GM12878 (cell line): ENCODE measurements around the gene POLR1D. TPM values are rescaled to one million over a fixed set of nuclear protein-coding genes. Genes with fewer than 3 reads are reported as not detected.

ENCODE experiments used
- CHD2 ChIP-seq: IDR thresholded peaks from 2 replicates; pipeline ENCODE4 v1.6.1; 2011; ENCODE audit warnings: low read depth, low read length, improper control_type of control experiment, borderline replicate concordance
- CREB1 ChIP-seq: IDR thresholded peaks from 2 replicates; pipeline ENCODE4 v1.6.1; 2012; ENCODE audit warnings: low read depth, mild to moderate bottlenecking, inconsistent platforms
- CREM ChIP-seq: IDR thresholded peaks from 2 replicates; pipeline ENCODE4 v1.6.1; 2014; ENCODE audit warnings: antibody characterized with exemption, low read depth
- DPF2 ChIP-seq: fragments of 450-650 bp; IDR thresholded peaks from 2 replicates; pipeline ENCODE4 v1.6.1; 2017; ENCODE audit warnings: mild to moderate bottlenecking
- E2F8 ChIP-seq: fragments of 450-650 bp; IDR thresholded peaks from 2 replicates; pipeline ENCODE4 v1.6.1; 2018; ENCODE audit warnings: mild to moderate bottlenecking, low read depth, moderate library complexity; ENCODE audit not compliant: partially characterized antibody
- HDAC6 ChIP-seq: fragments of 200-600 bp; sonication (generic); IDR thresholded peaks from one replicate; pipeline ENCODE4 v1.8.0; 2017; ENCODE audit warnings: antibody characterized with exemption; ENCODE audit not compliant: unreplicated experiment
- IRF3 ChIP-seq: fragments of 450-650 bp; IDR thresholded peaks from 2 replicates; pipeline ENCODE4 v1.6.1; 2014; ENCODE audit warnings: mild to moderate bottlenecking
- MEF2A ChIP-seq: IDR thresholded peaks from 2 replicates; pipeline ENCODE4 v1.6.1; 2011; ENCODE audit warnings: low read depth, mild to moderate bottlenecking, low read length, moderate library complexity; ENCODE audit not compliant: insufficient read depth
- NR2C1 ChIP-seq: fragments of 450-650 bp; IDR thresholded peaks from 2 replicates; pipeline ENCODE4 v1.6.1; 2017; ENCODE audit warnings: antibody characterized with exemption, mild to moderate bottlenecking, moderate library complexity
- NR2C2 ChIP-seq: IDR thresholded peaks from 2 replicates; pipeline ENCODE4 v1.6.1; 2011; ENCODE audit warnings: borderline replicate concordance, low read depth; ENCODE audit not compliant: control insufficient read depth, insufficient read length
- NR2F1 ChIP-seq: fragments of 450-650 bp; conservative IDR thresholded peaks from 2 replicates; pipeline ENCODE4 v1.6.1; 2017; ENCODE audit warnings: mild to moderate bottlenecking
- PBX3 ChIP-seq: IDR thresholded peaks from 2 replicates; pipeline ENCODE4 v1.6.1; 2011; ENCODE audit warnings: mild to moderate bottlenecking, low read depth, low read length, moderate library complexity; ENCODE audit not compliant: insufficient replicate concordance
- PKNOX1 ChIP-seq: fragments of 450-650 bp; IDR thresholded peaks from 2 replicates; pipeline ENCODE4 v1.6.1; 2016; ENCODE audit warnings: mild to moderate bottlenecking
- RELB ChIP-seq: fragments of 450-650 bp; IDR thresholded peaks from 2 replicates; pipeline ENCODE4 v1.6.1; 2017; ENCODE audit warnings: low read depth, mild to moderate bottlenecking, moderate library complexity
- SKIL ChIP-seq: fragments of 450-650 bp; IDR thresholded peaks from 2 replicates; pipeline ENCODE4 v1.6.1; 2017; ENCODE audit warnings: mild to moderate bottlenecking, low read depth, inconsistent platforms; ENCODE audit not compliant: poor library complexity, severe bottlenecking
- STAT3 ChIP-seq: IDR thresholded peaks from 2 replicates; pipeline ENCODE4 v1.6.1; 2011; ENCODE audit warnings: low read depth, low read length, improper control_type of control experiment
- SUZ12 ChIP-seq: fragments of 200-600 bp; sonication (generic); IDR thresholded peaks from one replicate; pipeline ENCODE4 v1.6.1; 2018; ENCODE audit warnings: antibody characterized with exemption, mild to moderate bottlenecking; ENCODE audit not compliant: unreplicated experiment
- ZNF384 ChIP-seq: IDR thresholded peaks from 2 replicates; pipeline ENCODE4 v1.6.1; 2012; ENCODE audit warnings: low read depth, mild to moderate bottlenecking, low read length, improper control_type of control experiment, borderline replicate concordance
- ZSCAN29 ChIP-seq: fragments of 450-650 bp; IDR thresholded peaks from 2 replicates; pipeline ENCODE4 v1.6.1; 2017; ENCODE audit warnings: mild to moderate bottlenecking, moderate library complexity
- polyA plus RNA-seq, 11 experiments: library from polyadenylated mRNA; depleted of rRNA in 4 of 11; unstranded in 6 of 11; stranded (reverse) in 5 of 11; fragments of >200 nt; fragmentation: Nextera tagmentation in 4 of 11; fragmentation: Illumina TruSeq in 1 of 11; extraction: Ambion mirVana in 4 of 11; extraction: Trizol in 1 of 11; gene quantifications; 1 replicate in 1 of 11; 2 replicates in 10 of 11; pipeline versions ENCODE4 v1.2.1 to v1.2.3, GENCODE V29; 2011 to 2016; ENCODE audit warnings: inconsistent platforms in 2 of 11, missing spikeins in 2 of 11, low read depth in 1 of 11
- total RNA-seq, 4 experiments: library from RNA; depleted of rRNA in 3 of 4; stranded (reverse); fragments of >200 nt in 3 of 4; fragmentation: Illumina TruSeq in 1 of 4; extraction: Trizol in 1 of 4; gene quantifications; 2 replicates each; pipeline versions ENCODE4 v1.2.1 to v1.2.3, GENCODE V29; 2013 to 2021

Gene POLR1D
- total and polyA plus RNA-seq, 10 of the 15 experiments (the other 5 are each of a cell fraction or from before 2014, with no cell fraction given): 119 to 223 (median 160) TPM

GRCh38 chr13:27620377-27621115, 1.1 kb upstream of the POLR1D start, which contains the start of gene LNX2 (continued):
- TF ChIP-seq PBX3 (peak; percentile 71), NR2F1 (0 out of 2 replicates have a peak, but pooled peaks have one; percentile 55), PKNOX1 (peak; percentile 93), ZNF384 (no peak), SKIL (no peak), DPF2 (peak; percentile 83; the same call in 1 of the 2 replicates), ZSCAN29 (0 out of 2 replicates have a peak, but pooled peaks have one; percentile 48), STAT3 (no peak), NR2C2 (no peak), SUZ12 (no peak), MEF2A (no peak), CREM (peak; percentile 72; the same call in 1 of the 2 replicates), E2F8 (no peak), NR2C1 (peak; percentile 54), IRF3 (peak; percentile 74), CHD2 (peak; percentile 93), CREB1 (peak; percentile 83), RELB (peak; percentile 34; the same call in 1 of the 2 replicates), HDAC6 (no peak)
- TF ChIP-seq, all 136 proteins: peak for 40
